GM19099 (cell line): Measurements from ENCODE around the gene ZP2.

Experiments used
- POLR2A ChIP-seq: IDR thresholded peaks from 3 replicates; pipeline ENCODE4 v1.6.1; 2011; ENCODE audit warnings: low read depth; ENCODE audit not compliant: insufficient read length; ENCODE audit errors: extremely low read depth

Gene ZP2

GRCh38 chr16:21211486-21211885 lies at the start of gene ZP2:
TSS of gene ZP2 (minus strand) at chr16:21211574. CDS start at chr16:21211547, 27 bp downstream.
- TF ChIP-seq POLR2A: no peak

GRCh38 chr16:21257284-21257683 lies 45.9 kb upstream of the ZP2 start:
- no peak for TF ChIP-seq POLR2A

DNA sequence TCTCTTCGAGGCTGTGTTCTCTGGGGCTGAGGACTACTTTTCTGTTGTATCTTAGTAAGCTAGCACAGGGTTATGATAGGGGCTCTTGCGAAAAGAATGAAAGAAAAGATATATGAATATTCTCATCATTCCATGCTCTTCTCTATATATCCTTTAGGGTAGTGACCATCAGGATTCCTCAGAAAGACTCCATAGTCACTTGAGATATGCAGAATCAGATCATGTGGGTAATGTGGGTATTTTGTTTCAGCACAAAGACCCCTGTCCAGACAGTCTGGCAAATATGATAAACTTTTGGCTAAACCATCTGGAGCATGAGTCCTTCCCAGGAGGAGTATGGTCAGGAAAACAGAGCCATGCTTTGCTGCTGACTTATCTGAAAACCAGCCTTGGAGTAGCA lies 45.3 kb upstream of the ZP2 start:
- no peak for TF ChIP-seq POLR2A

DNA sequence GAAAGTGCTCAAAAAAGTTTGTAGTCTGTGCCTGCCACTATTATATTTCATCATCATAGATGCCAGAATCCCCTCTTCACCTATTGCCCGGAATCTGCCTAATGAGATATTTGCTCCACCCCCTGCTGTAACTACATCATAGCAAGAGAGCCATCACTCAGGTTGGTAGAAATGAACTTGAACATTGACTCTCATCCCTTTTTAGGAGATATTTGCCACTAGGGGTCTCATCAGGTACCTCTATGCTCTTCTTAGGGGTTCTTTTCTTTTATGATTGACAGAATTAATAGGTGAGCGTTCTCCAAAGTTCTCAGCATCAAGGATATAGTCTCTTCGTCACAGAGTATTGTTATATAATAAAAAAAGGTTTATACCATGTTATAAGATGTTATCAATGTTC lies 42.1 kb upstream of the ZP2 start:
- TF ChIP-seq POLR2A: no peak

DNA sequence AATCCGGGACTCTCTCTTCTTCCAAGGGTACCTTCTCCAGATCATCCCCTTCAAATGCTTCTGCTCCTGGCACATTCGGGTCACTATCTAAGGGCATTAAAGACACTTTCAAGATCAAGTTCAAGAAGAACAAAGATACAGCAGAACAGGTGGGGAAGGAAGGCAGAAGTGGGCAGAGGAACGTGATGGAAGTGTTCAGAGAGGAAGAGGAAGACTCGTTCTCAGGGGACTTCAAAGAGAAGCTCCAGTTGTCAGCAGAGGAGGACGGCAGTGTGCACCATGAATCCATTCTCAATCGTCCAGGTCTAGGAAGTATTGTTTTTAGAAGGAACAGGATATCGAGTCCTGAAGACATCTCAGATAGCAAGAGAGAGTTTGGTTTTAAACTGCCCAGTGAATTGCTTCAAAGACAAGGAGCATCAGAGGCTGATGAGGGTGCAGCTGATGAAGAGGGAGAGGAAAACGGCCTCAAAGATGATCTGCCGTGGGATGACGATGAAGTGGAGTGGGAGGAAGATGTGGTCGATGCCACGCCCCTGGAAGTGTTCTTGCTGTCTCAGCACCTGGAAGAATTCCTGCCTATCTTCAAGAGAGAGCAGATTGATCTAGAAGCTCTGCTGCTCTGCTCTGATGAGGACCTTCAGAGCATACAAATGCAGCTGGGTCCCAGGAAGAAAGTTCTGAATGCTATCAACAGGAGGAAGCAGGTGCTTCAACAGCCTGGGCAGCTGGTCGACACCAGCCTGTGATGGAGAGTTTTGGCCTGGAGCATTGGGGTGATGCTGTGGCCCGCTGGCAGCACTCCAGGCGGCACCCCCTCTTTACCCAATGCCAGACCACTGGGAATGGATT lies 38.9 kb upstream of the ZP2 start:
- no peak for TF ChIP-seq POLR2A

DNA sequence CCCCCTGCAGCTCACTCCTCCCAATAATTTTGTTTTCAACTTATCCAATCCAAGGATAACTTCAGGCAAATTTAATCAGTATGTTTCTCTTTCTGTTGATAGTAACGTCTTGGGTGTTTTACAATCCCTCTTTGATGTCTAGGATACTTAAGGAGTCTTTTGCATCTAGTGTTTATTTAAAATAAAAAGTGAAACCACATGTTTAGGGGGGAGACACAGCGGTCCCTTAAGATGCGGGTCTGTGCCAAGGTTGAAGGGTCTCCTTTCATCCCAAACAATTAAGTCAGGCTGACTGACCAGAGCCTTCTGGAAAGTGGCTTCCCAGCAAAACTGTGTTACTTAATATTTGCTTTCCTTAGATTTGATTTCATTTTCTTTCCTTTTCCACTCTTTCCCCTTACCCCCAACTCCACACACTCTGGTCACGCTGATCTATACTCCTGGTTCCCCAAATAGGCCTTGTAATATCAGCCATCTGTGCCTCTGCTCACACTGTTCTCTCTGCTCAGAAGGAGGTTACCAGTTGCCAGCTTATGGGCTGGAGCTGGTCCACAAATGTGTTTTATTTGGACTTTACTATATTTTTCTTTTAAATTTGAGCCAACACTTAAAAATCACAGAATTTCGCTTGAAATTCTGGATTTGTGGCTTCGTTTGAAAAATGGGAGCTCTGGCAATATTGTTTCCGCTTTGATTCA lies 33.3 kb upstream of the ZP2 start:
- no peak for TF ChIP-seq POLR2A

GRCh38 chr16:21242756-21243155 lies 31.4 kb upstream of the ZP2 start:
- no peak for TF ChIP-seq POLR2A

DNA sequence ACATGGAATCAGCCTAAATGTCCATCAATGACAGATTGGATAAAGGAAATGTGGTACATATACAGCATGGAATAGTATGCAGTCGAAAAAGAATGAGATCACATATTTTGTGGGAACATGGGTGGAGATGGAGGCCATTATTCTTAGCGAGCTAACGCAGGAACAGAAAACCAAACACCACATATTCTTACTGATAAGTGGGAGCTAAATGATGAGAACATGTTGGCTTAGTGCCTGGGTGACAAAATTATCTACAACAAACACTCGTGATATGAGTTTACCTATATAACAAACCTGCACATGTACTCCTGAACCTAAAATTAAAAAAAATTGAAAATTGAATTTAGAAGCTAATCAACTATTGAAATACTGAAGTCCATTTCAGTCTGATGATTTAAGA lies 28.3 kb upstream of the ZP2 start:
- no peak for TF ChIP-seq POLR2A

DNA sequence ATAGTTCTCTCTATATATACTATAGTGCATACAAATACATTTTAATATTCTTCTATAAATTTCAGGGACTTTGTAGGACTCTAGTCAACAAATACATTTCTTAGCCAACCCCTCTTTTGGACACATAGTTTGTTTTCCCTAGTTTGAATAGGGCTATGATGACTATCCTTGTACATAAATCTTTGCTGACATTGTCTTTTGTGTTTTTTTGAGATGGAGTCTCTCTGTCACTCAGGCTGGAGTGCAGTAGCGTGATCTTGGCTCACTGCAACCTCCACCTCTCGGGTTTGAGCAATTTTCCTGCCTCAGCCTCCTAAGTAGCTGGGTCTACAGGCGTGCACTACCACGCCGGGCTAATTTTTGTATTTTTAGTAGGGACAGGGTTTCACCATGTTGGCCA lies 25.5 kb upstream of the ZP2 start:
- TF ChIP-seq POLR2A: no peak

GRCh38 chr16:21235199-21235585 lies 23.8 kb upstream of the ZP2 start:
- TF ChIP-seq POLR2A: no peak

DNA sequence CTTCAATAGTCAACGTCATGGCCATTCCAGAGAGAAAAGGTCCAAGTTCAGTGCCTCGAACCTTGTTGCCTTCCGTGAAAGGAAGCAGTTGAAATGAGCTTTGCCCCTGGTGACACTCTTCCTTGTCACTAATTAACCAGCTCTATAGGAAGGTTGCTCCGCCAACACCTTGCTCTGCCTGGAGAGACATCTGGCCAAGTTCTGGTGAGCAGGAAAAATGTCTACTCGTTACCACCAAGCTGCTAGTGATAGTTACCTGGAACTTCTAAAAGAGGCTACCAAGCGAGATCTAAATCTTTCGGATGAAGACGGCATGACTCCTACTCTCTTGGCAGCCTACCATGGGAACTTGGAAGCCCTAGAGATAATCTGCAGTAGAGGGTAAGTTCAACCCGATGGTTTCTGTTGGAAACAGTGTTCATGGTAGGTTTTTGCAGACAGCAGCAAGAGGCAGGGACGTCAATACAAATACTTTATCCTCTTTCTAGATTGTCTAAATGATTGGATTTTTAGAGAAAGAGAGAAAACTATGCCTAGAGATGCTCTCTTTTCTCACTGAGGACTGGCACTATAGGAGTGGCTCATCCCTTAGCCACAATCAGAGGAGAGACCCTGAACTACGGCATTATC lies 22.3 kb upstream of the ZP2 start, which contains the start of gene ANKS4B:
ANKS4B (plus strand) TSS at position 179 of the 630 bp plus-strand sequence; CDS start at position 218, 39 bp downstream.
- no peak for TF ChIP-seq POLR2A

GRCh38 chr16:21233045-21233520 lies 21.7 kb upstream of the ZP2 start:
- TF ChIP-seq POLR2A: no peak

GRCh38 chr16:21228361-21228872 lies 17.0 kb upstream of the ZP2 start:
- no peak for TF ChIP-seq POLR2A

GRCh38 chr16:21227866-21228265 lies 16.5 kb upstream of the ZP2 start:
- TF ChIP-seq POLR2A: no peak

GRCh38 chr16:21226749-21227148 lies 15.4 kb upstream of the ZP2 start:
- no peak for TF ChIP-seq POLR2A
